Naive thymus-derived CD4-positive, alpha-beta T cell (primary cell): ENCODE measurements around the gene ADAR. TPM values are rescaled to one million over a fixed set of nuclear protein-coding genes. Genes with fewer than 3 reads are reported as not detected.

Experiments
- ATAC-seq: fragments of 150-1000 bp; cut with Tn5 transposase; 2 replicates; pipeline ENCODE4 v1.10.0; 2021; ENCODE audit warnings: mild to moderate bottlenecking, moderate library complexity
- CTCF ChIA-PET: fragments of 350-600 bp; sonication (Branson Sonifier 250); formaldehyde crosslinking; loops from one replicate; lab custom pipeline; 2021; ENCODE audit warnings: antibody characterized with exemption; lab: Charles Lee
- POLR2A ChIA-PET: fragments of 350-600 bp; sonication (Branson Sonifier 250); formaldehyde crosslinking; loops from one replicate; lab custom pipeline; 2021; ENCODE audit warnings: antibody characterized with exemption, inconsistent platforms; lab: Charles Lee
- DNase-seq, 9 donors: peaks; one replicate each; pipeline versions ENCODE4 v3.0.0 to v3.0.0-alpha.2; 2020 to 2022; ENCODE audit warnings: mixed read lengths in 1 of 9
- H3K27ac ChIP-seq: one replicate; pipeline ENCODE4 v1.7.0; 2013; ENCODE audit warnings: mild to moderate bottlenecking, low read depth, low read length, moderate library complexity
- H3K27me3 ChIP-seq, 2 donors: one replicate each; pipeline ENCODE4 v1.7.0; 2013; ENCODE audit warnings: low read length in 2 of 2, mild to moderate bottlenecking in 2 of 2, moderate library complexity in 2 of 2; ENCODE audit not compliant: control insufficient read depth in 2 of 2, insufficient read depth in 2 of 2
- H3K36me3 ChIP-seq, 3 experiments: 1 replicate in 2 of 3; 2 replicates in 1 of 3; pipeline ENCODE4 v1.7.0; 2013; ENCODE audit warnings: low read length in 3 of 3, mild to moderate bottlenecking in 3 of 3, moderate library complexity in 1 of 3; ENCODE audit not compliant: insufficient read depth in 3 of 3, control insufficient read depth in 2 of 3
- H3K4me1 ChIP-seq, 2 donors: one replicate each; pipeline ENCODE4 v1.7.0; 2013; ENCODE audit warnings: low read length in 2 of 2, mild to moderate bottlenecking in 2 of 2, moderate library complexity in 1 of 2; ENCODE audit not compliant: control insufficient read depth in 2 of 2, insufficient read depth in 2 of 2
- H3K4me3 ChIP-seq: 2 replicates; pipeline ENCODE4 v1.7.0; 2013; ENCODE audit warnings: mild to moderate bottlenecking, low read length
- H3K9me3 ChIP-seq, 3 experiments: 1 replicate in 2 of 3; 2 replicates in 1 of 3; pipeline ENCODE4 v1.7.0; 2013; ENCODE audit warnings: low read length in 3 of 3; ENCODE audit not compliant: control insufficient read depth in 2 of 3
- H3K27ac Mint-ChIP-seq, 9 donors: one replicate each; pipeline ENCODE4 v1.8.0; 2020 to 2022; ENCODE audit warnings: mixed read lengths in 9 of 9, mild to moderate bottlenecking in 8 of 9, moderate library complexity in 5 of 9, inconsistent platforms in 2 of 9
- H3K27me3 Mint-ChIP-seq, 5 donors: one replicate each; pipeline ENCODE4 v1.8.0; 2021 to 2022; ENCODE audit warnings: mixed read lengths in 5 of 5, mild to moderate bottlenecking in 1 of 5
- H3K36me3 Mint-ChIP-seq, 5 donors: one replicate each; pipeline ENCODE4 v1.8.0; 2020 to 2022; ENCODE audit warnings: mixed read lengths in 5 of 5, mild to moderate bottlenecking in 3 of 5, inconsistent platforms in 1 of 5
- H3K4me1 Mint-ChIP-seq, 7 donors: one replicate each; pipeline ENCODE4 v1.8.0; 2020 to 2022; ENCODE audit warnings: mixed read lengths in 7 of 7, mild to moderate bottlenecking in 3 of 7, inconsistent platforms in 1 of 7
- H3K4me3 Mint-ChIP-seq, 10 donors: one replicate each; pipeline ENCODE4 v1.8.0; 2020 to 2022; ENCODE audit warnings: mild to moderate bottlenecking in 10 of 10, mixed read lengths in 10 of 10, moderate library complexity in 6 of 10, inconsistent platforms in 2 of 10
- H3K9me3 Mint-ChIP-seq, 11 donors: one replicate each; pipeline ENCODE4 v1.8.0; 2020 to 2022; ENCODE audit warnings: mixed read lengths in 11 of 11, mild to moderate bottlenecking in 4 of 11, inconsistent platforms in 1 of 11, moderate library complexity in 1 of 11
- intact Hi-C, 2 donors: fragments of 100-400 bp; cut with micrococcal nuclease; formaldehyde crosslinking; loops; one replicate each; pipeline ENCODE4 v1.15.1; 2023
- polyA plus RNA-seq, 2 donors: library from polyadenylated mRNA; unstranded; fragments of 300-500 nt; fragmentation: Illumina TruSeq; gene quantifications; one replicate each; pipeline ENCODE4 v1.2.3, GENCODE V29; 2021
- total RNA-seq, 6 experiments: library from RNA in 5 of 6; stranded (reverse) in 5 of 6; gene quantifications; 1 replicate in 5 of 6; 2 replicates in 1 of 6; pipeline ENCODE4 v1.2.3 and lab custom pipeline; 2021 to 2026

ADAR gene
- total and polyA plus RNA-seq, 7 experiments from 2014 or later: 101 to 408 (median 220) TPM

DNA sequence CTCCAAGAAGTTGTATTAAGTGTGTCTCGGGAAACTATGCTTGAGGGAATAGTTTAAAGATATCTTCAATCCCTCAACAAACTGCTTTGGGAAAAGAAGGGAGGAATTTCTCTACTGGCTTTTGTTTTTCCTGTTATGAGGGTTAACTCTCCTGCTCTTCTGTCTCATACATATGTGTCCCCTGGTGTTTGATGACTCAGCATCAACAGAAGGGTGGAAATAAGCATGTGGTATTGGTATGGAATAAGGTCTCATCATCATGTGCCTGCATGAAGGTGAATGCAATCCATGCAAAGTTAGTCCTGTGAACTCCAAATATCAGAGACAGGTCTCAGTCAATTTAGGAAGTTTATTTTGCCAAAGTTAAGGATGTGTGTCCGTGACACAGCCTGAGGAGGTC is 27.2 kb upstream of the ADAR start:
- Mint-ChIP-seq H3K4me1 (no peaks in the 10 kb centered on the region), H3K4me3 (no peak overlapping the region), H3K27ac (no peak overlapping the region), H3K36me3 (peaks cover 3 to 13% (median 5%) of the 10 kb centered on the region in 5 donors), H3K9me3 (peaks cover 3 to 23% (median 8%) of the 10 kb centered on the region in 11 donors), H3K27me3 (peaks cover 21 to 64% (median 42%) of the 10 kb centered on the region in 5 donors)
- H3K36me3 ChIP-seq: no peaks in the 10 kb centered on the region
- peaks cover 0 to 4% of the 10 kb centered on the region in 2 donors for H3K27me3 ChIP-seq
- DNase-seq: no peak
- intact Hi-C loops: no loop called here
- H3K27ac ChIP-seq: no peak overlapping the region
- no peaks in the 10 kb centered on the region for H3K9me3 ChIP-seq
- no peaks in the 10 kb centered on the region for H3K4me1 ChIP-seq
- no peak for ATAC-seq
- POLR2A ChIA-PET: interaction anchor here (1.5 kb wide), 1 partner anchor 8 kb away, joined by 4 read pairs; no protein-coding TSS in a partner anchor
- CTCF ChIA-PET: no interaction called here
- H3K4me3 ChIP-seq: no peak overlapping the region

GRCh38 chr1:154629675-154630073 is 21.7 kb upstream of the ADAR start:
- ChIA-PET POLR2A (interaction anchor here (0.5 to 2.0 kb wide), 3 partner anchors 20 to 293 kb away, joined by 3 to 7 read pairs (median 5); partner anchors contain the start of gene ADAR), CTCF (no interaction called here)

GRCh38 chr1:154629061-154629674 is 21.2 kb upstream of the ADAR start:
- Histone ChIP-seq H3K27ac (peak overlapping the region; percentile 99), H3K9me3 (peaks cover 0 to 7% (median 0%) of the 10 kb centered on the region in 3 experiments), H3K27me3 (no peaks in the 10 kb centered on the region), H3K4me3 (no peak overlapping the region), H3K36me3 (peaks cover 0 to 15% (median 3%) of the 10 kb centered on the region in 3 experiments), H3K4me1 (peaks cover 10 to 15% of the 10 kb centered on the region in 2 donors)
- POLR2A ChIA-PET: interaction anchor here (0.5 to 2.0 kb wide), 5 partner anchors 18 to 934 kb away, joined by 3 to 7 read pairs (median 5); partner anchors contain the start of gene ADAR
- peak overlapping the region in 9 of 10 donors; percentile 59 to 100 (median 94) for H3K4me3 Mint-ChIP-seq
- intact Hi-C loops: loop anchor here (5.0 kb wide), 4 partner anchors 302 to 957 kb away; partner anchors contain the start of genes ATP8B2 (in 1 of the 2), EFNA4 (in 1 of the 2), ILF2 (in 1 of the 2) and UBAP2L (in 1 of the 2)
- H3K27ac Mint-ChIP-seq: peak overlapping the region; percentile 88 to 100 (median 99)
- no peak for DNase-seq
- peaks cover 3 to 21% (median 12%) of the 10 kb centered on the region in 5 donors for H3K36me3 Mint-ChIP-seq
- H3K4me1 Mint-ChIP-seq: peaks cover 8 to 37% (median 30%) of the 10 kb centered on the region in 7 donors
- H3K27me3 Mint-ChIP-seq: peaks cover 0 to 25% (median 13%) of the 10 kb centered on the region in 5 donors
- CTCF ChIA-PET: no interaction called here
- ATAC-seq: no peak
- H3K9me3 Mint-ChIP-seq: peaks cover 6 to 21% (median 12%) of the 10 kb centered on the region in 11 donors

More at GRCh38 chr1:154629675-154630073, 21.7 kb upstream of the ADAR start:
- Mint-ChIP-seq H3K4me3 (peak overlapping the region in 2 of 10 donors; percentile 18 to 39), H3K27ac (peak overlapping the region in 4 of 9 donors; percentile 41 to 98 (median 56)), H3K4me1 (peaks cover 8 to 32% (median 29%) of the 10 kb centered on the region in 7 donors), H3K36me3 (peaks cover 3 to 21% (median 11%) of the 10 kb centered on the region in 5 donors), H3K9me3 (peaks cover 6 to 21% (median 12%) of the 10 kb centered on the region in 11 donors), H3K27me3 (peaks cover 3 to 25% (median 13%) of the 10 kb centered on the region in 5 donors)
- Histone ChIP-seq H3K4me3 (no peak overlapping the region), H3K27me3 (no peaks in the 10 kb centered on the region), H3K4me1 (peaks cover 10 to 15% of the 10 kb centered on the region in 2 donors), H3K27ac (no peak overlapping the region), H3K9me3 (peaks cover 0 to 7% (median 0%) of the 10 kb centered on the region in 3 experiments), H3K36me3 (peaks cover 0 to 12% (median 0%) of the 10 kb centered on the region in 3 experiments)
- ATAC-seq (no peak), DNase-seq (no peak)
- intact Hi-C loops: loop anchor here (5.0 kb wide), 4 partner anchors 302 to 957 kb away; partner anchors contain the start of genes ATP8B2 (in 1 of the 2), EFNA4 (in 1 of the 2), ILF2 (in 1 of the 2) and UBAP2L (in 1 of the 2)

DNA sequence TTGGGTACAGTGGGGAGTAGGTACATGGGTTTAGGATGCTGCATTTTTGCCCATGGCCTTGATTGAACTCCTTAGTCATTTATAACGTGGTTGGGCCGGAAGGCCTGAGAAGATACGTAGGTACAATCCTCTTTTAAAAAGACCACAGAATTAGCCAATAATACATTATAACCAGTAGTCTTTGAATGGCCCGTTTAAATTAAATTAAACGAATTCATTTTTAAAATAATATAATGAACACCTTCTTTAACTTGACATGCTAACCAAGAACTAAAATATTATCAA is 20.1 kb upstream of the ADAR start:
- intact Hi-C loops: loop anchor here (1.0 to 5.0 kb wide), 6 partner anchors 163 to 956 kb away; partner anchors contain the start of genes ATP8B2 (in 1 of the 2), EFNA4 (in 1 of the 2), ILF2 (in 1 of the 2) and PMVK (in 1 of the 2)
- Mint-ChIP-seq H3K4me1 (peaks cover 15 to 48% (median 39%) of the 10 kb centered on the region in 7 donors), H3K9me3 (peaks cover 6 to 21% (median 12%) of the 10 kb centered on the region in 11 donors), H3K4me3 (peak overlapping the region; percentile 85 to 100 (median 94)), H3K27me3 (peaks cover 0 to 20% (median 8%) of the 10 kb centered on the region in 5 donors), H3K27ac (peak overlapping the region; percentile 98 to 100 (median 99)), H3K36me3 (peaks cover 3 to 21% (median 12%) of the 10 kb centered on the region in 5 donors)
- Histone ChIP-seq H3K36me3 (peaks cover 0 to 15% (median 3%) of the 10 kb centered on the region in 3 experiments), H3K9me3 (peaks cover 0 to 7% (median 0%) of the 10 kb centered on the region in 3 experiments), H3K4me1 (peaks cover 14 to 15% of the 10 kb centered on the region in 2 donors), H3K4me3 (peak overlapping the region; percentile 72), H3K27ac (peak overlapping the region; percentile 99), H3K27me3 (no peaks in the 10 kb centered on the region)
- DNase-seq: no peak
- ChIA-PET POLR2A (interaction anchor here (0.7 to 2.9 kb wide), 10 partner anchors 17 to 158 kb away, joined by 3 to 12 read pairs (median 4); partner anchors contain the start of gene ADAR), CTCF (interaction anchor here (0.5 to 0.6 kb wide), 2 partner anchors 23 to 30 kb away, joined by 3 to 6 read pairs; no protein-coding TSS in a partner anchor)
- no peak for ATAC-seq

DNA sequence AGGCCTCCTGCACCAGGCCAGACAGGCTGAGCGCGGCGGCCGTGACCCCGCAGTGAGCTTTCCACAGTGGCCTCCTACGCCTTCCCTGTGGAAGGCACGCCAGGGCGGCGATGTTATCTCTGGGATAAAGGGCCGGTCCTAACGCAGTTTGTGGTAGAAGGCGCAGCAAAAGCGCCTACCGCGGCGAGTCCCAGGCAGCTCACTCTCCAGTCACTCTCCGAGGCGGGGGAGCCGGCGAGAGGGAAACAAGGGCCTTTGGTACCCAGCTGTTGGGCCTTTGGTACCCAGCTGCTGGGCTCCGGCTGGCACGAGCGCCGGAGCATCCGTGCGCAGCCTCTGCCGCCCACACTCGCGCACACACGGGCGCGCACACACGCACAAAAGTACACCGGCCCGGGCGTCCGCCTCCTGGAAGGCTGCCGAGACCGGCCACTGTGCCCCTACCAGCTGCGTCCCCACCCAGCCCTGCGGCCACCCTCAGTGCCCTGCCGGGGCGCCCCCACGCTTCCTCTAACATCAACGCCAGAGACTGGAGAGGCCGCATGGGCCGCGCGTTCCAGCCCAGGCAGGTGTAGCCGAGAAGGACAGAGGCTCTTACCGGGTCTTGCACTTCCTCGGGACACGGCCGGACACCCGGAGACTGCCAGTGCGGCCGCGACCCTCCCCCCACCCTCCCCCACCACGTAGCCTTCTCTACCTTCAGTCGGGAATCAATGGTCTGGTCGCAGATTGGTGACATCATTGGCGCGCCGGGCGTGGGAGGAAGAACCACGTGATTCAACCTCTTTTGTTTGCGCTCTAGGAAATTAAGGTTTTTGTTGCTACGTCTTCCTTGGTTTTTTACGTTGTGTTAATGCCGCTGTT is 19.5 kb upstream of the ADAR start:
- H3K9me3 Mint-ChIP-seq: peaks cover 6 to 21% (median 12%) of the 10 kb centered on the region in 11 donors
- Histone ChIP-seq H3K27me3 (no peaks in the 10 kb centered on the region), H3K9me3 (peaks cover 0 to 7% (median 0%) of the 10 kb centered on the region in 3 experiments), H3K27ac (peak overlapping the region; percentile 99), H3K4me3 (peak overlapping the region; percentile 72), H3K36me3 (peaks cover 0 to 15% (median 3%) of the 10 kb centered on the region in 3 experiments), H3K4me1 (peaks cover 15% of the 10 kb centered on the region in 2 donors)
- intact Hi-C loops: loop anchor here (1.0 to 5.0 kb wide), 8 partner anchors 19 to 955 kb away; partner anchors contain the start of genes ADAR (in 2 of the 2), ATP8B2 (in 1 of the 2), EFNA4 (in 1 of the 2) and ILF2 (in 1 of the 2)
- H3K27me3 Mint-ChIP-seq: peaks cover 0 to 20% (median 7%) of the 10 kb centered on the region in 5 donors
- ATAC-seq: peak; percentile 81
- H3K27ac Mint-ChIP-seq: peak overlapping the region; percentile 98 to 100 (median 99)
- POLR2A ChIA-PET: interaction anchor here (0.9 to 3.3 kb wide), 9 partner anchors 8 to 131 kb away, joined by 3 to 20 read pairs (median 4); partner anchors contain the start of gene ADAR
- DNase-seq: peak; percentile 78 to 92 (median 90)
- H3K4me1 Mint-ChIP-seq: peaks cover 20 to 54% (median 44%) of the 10 kb centered on the region in 7 donors
- peak overlapping the region; percentile 85 to 100 (median 94) for H3K4me3 Mint-ChIP-seq
- peaks cover 3 to 21% (median 12%) of the 10 kb centered on the region in 5 donors for H3K36me3 Mint-ChIP-seq
- CTCF ChIA-PET: interaction anchor here (0.6 to 1.8 kb wide), 3 partner anchors 17 to 67 kb away, joined by 4 to 10 read pairs (median 6); no protein-coding TSS in a partner anchor
